Measurements from ENCODE around the gene VAC14.

DNA sequence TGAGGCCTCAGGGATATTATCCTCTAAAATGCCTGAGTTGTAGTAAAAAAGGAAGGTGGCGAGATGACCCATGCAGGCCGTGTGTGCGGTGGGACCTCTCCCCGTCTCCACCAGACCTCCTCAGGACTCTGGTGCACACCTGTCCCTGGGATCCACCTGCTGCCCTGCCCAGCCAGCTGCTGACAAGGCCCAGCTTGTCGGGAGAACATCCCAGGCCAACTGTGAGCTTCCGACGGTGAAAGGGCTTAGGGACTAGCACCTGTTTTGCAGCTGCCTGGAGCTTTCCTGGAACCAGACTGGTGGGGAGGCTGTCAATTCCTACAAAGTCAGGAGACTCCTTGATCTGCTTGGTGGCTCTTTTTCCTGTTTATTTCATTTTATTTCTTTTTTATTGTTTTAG is 143.0 kb downstream of the VAC14 start:
- TF ChIP-seq, protein P1, sequence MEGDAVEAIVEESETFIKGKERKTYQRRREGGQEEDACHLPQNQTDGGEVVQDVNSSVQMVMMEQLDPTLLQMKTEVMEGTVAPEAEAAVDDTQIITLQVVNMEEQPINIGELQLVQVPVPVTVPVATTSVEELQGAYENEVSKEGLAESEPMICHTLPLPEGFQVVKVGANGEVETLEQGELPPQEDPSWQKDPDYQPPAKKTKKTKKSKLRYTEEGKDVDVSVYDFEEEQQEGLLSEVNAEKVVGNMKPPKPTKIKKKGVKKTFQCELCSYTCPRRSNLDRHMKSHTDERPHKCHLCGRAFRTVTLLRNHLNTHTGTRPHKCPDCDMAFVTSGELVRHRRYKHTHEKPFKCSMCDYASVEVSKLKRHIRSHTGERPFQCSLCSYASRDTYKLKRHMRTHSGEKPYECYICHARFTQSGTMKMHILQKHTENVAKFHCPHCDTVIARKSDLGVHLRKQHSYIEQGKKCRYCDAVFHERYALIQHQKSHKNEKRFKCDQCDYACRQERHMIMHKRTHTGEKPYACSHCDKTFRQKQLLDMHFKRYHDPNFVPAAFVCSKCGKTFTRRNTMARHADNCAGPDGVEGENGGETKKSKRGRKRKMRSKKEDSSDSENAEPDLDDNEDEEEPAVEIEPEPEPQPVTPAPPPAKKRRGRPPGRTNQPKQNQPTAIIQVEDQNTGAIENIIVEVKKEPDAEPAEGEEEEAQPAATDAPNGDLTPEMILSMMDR (conservative IDR thresholded peaks at IDR 0.05 in 1 of 2, IDR thresholded peaks at IDR 0.05 in 1 of 2; ENCODE audit: extremely low read depth in 1 of 2, insufficient read depth in 1 of 2, low read depth in 1 of 2, low read length in 2 of 2), result no peak
- TF ChIP-seq EZH2 (IDR thresholded peaks at IDR 0.05; ENCODE audit: borderline replicate concordance, low read length), result no peak
